GM23338 (cell line): Measurements from ENCODE around the gene SMTN. TPM values are rescaled to one million over a fixed set of nuclear protein-coding genes. Genes with fewer than 3 reads are reported as not detected.

Experiments
- ATAC-seq: fragments of 200-7000 bp; cut with Tn5 transposase; 3 replicates; pipeline ENCODE4 v1.9.1; 2020
- DNase-seq: peaks from one replicate; pipeline ENCODE4 v3.0.0-alpha.2; 2015; ENCODE audit warnings: low spot score
- H2AFZ ChIP-seq: fragments of 200-600 bp; sonication (generic); 2 replicates; pipeline ENCODE4 v1.8.0; 2016; ENCODE audit warnings: antibody characterized with exemption, mild to moderate bottlenecking, moderate library complexity
- H3F3A ChIP-seq: fragments of 200-600 bp; sonication (generic); replicated peaks from 2 replicates; pipeline ENCODE4 v1.8.0; 2017; ENCODE audit warnings: antibody characterized with exemption, mixed run types, low read depth
- H3K27ac ChIP-seq: fragments of 200-600 bp; sonication (generic); 2 replicates; pipeline ENCODE4 v1.6.1; 2016; ENCODE audit warnings: low read depth
- H3K27me3 ChIP-seq: fragments of 200-600 bp; sonication (generic); 2 replicates; pipeline ENCODE4 v1.8.0; 2016; ENCODE audit warnings: mild to moderate bottlenecking, mixed run types, moderate library complexity; ENCODE audit not compliant: insufficient read depth
- H3K36me3 ChIP-seq: fragments of 200-600 bp; sonication (generic); 2 replicates; pipeline ENCODE4 v1.8.0; 2016; ENCODE audit warnings: mild to moderate bottlenecking; ENCODE audit not compliant: insufficient read depth
- H3K4me1 ChIP-seq: fragments of 200-600 bp; sonication (generic); 2 replicates; pipeline ENCODE4 v1.8.0; 2016; ENCODE audit warnings: mild to moderate bottlenecking, moderate library complexity; ENCODE audit not compliant: insufficient read depth
- H3K4me2 ChIP-seq: fragments of 200-600 bp; sonication (generic); 2 replicates; pipeline ENCODE4 v1.7.1; 2017; ENCODE audit warnings: mixed run types
- H3K4me3 ChIP-seq: fragments of 200-600 bp; sonication (generic); 2 replicates; pipeline ENCODE4 v1.6.1; 2016; ENCODE audit warnings: mixed run types
- H3K79me2 ChIP-seq: fragments of 200-600 bp; sonication (generic); replicated peaks from 2 replicates; pipeline ENCODE4 v1.8.0; 2017; ENCODE audit warnings: mild to moderate bottlenecking; ENCODE audit not compliant: insufficient read depth
- H3K9me2 ChIP-seq: fragments of 200-600 bp; sonication (generic); 2 replicates; pipeline ENCODE4 v1.8.0; 2017; ENCODE audit not compliant: insufficient read depth
- H4K20me1 ChIP-seq: fragments of 200-600 bp; sonication (generic); replicated peaks from 2 replicates; pipeline ENCODE4 v1.8.0; 2017; ENCODE audit warnings: mild to moderate bottlenecking; ENCODE audit not compliant: insufficient read depth
- H3K27ac Mint-ChIP-seq: 2 replicates; pipeline ENCODE4 v1.8.0; 2020; ENCODE audit warnings: inconsistent platforms, mild to moderate bottlenecking, moderate library complexity, mixed read lengths
- H3K27me3 Mint-ChIP-seq: 3 replicates; pipeline ENCODE4 v1.8.0; 2022; ENCODE audit warnings: low read depth, mild to moderate bottlenecking, moderate library complexity, mixed read lengths, inconsistent platforms; ENCODE audit not compliant: insufficient read depth, poor library complexity
- H3K36me3 Mint-ChIP-seq: 3 replicates; pipeline ENCODE4 v1.8.0; 2021; ENCODE audit warnings: low read depth, mild to moderate bottlenecking, inconsistent platforms, moderate library complexity, mixed read lengths
- H3K4me1 Mint-ChIP-seq: 3 replicates; pipeline ENCODE4 v1.8.0; 2020; ENCODE audit warnings: mild to moderate bottlenecking, inconsistent platforms, mixed read lengths
- H3K4me3 Mint-ChIP-seq: 3 replicates; pipeline ENCODE4 v1.8.0; 2021; ENCODE audit warnings: moderate library complexity, mild to moderate bottlenecking, inconsistent platforms, mixed read lengths
- H3K9me3 Mint-ChIP-seq: 3 replicates; pipeline ENCODE4 v1.8.0; 2020; ENCODE audit warnings: moderate library complexity, mild to moderate bottlenecking, inconsistent platforms, mixed read lengths
- CREB1 ChIP-seq: fragments of 250-450 bp; sonication (Bioruptor Pico); IDR thresholded peaks from 2 replicates; pipeline ENCODE4 v1.5.0; 2020; ENCODE audit warnings: low read depth, mild to moderate bottlenecking, moderate library complexity
- CTCF ChIP-seq, 2 experiments: fragments of 200-600 bp in 1 of 2; sonication (generic) in 1 of 2; conservative IDR thresholded peaks; 2 replicates each; pipeline versions ENCODE4 v1.5.1 to v1.6.1; 2016 to 2017; ENCODE audit warnings: antibody characterized with exemption in 2 of 2, low read depth in 2 of 2, mild to moderate bottlenecking in 2 of 2, moderate library complexity in 1 of 2
- ETS1 ChIP-seq: IDR thresholded peaks from 2 replicates; pipeline ENCODE4 v1.6.1; 2016; ENCODE audit warnings: antibody characterized with exemption
- EZH2 ChIP-seq: fragments of 200-600 bp; sonication (generic); IDR thresholded peaks from one replicate; pipeline ENCODE4 v1.8.0; 2017; ENCODE audit warnings: antibody characterized with exemption, mild to moderate bottlenecking, low read depth; ENCODE audit not compliant: unreplicated experiment
- EZH2phosphoT487 ChIP-seq: fragments of 200-600 bp; sonication (generic); IDR thresholded peaks from one replicate; pipeline ENCODE4 v1.8.1; 2018; ENCODE audit warnings: antibody characterized with exemption; ENCODE audit not compliant: unreplicated experiment
- JUNB ChIP-seq: IDR thresholded peaks from one replicate; pipeline ENCODE4 v1.6.1; 2016; ENCODE audit warnings: antibody characterized with exemption; ENCODE audit not compliant: unreplicated experiment
- REST ChIP-seq: IDR thresholded peaks from one replicate; pipeline ENCODE4 v1.6.1; 2018; ENCODE audit warnings: antibody characterized with exemption; ENCODE audit not compliant: unreplicated experiment
- STAT1 ChIP-seq: IDR thresholded peaks from one replicate; pipeline ENCODE4 v1.6.1; 2016; ENCODE audit warnings: antibody characterized with exemption; ENCODE audit not compliant: unreplicated experiment
- ZNF114 ChIP-seq: fragments of 250-450 bp; sonication (Bioruptor Pico); IDR thresholded peaks from 2 replicates; pipeline ENCODE4 v1.5.0; 2020; ENCODE audit warnings: mild to moderate bottlenecking, moderate library complexity
- ZNF462 ChIP-seq: fragments of 250-450 bp; sonication (Bioruptor Pico); IDR thresholded peaks from 2 replicates; pipeline ENCODE4 v1.5.0; 2020; ENCODE audit warnings: mild to moderate bottlenecking, moderate library complexity
- polyA plus RNA-seq: library from polyadenylated mRNA; unstranded; fragments of >200 nt; fragmentation: Nextera tagmentation; extraction: Ambion mirVana; gene quantifications from 2 replicates; pipeline ENCODE4 v1.2.1, GENCODE V29; 2016
- total RNA-seq: library from RNA; depleted of rRNA; stranded (reverse); fragments of >200 nt; shearing (Covaris generic); gene quantifications from 2 replicates; pipeline ENCODE4 v1.2.3, GENCODE V29; 2014

SMTN gene
- total and polyA plus RNA-seq, 2 experiments from 2014 or later: 27.4 to 32.2 TPM

DNA sequence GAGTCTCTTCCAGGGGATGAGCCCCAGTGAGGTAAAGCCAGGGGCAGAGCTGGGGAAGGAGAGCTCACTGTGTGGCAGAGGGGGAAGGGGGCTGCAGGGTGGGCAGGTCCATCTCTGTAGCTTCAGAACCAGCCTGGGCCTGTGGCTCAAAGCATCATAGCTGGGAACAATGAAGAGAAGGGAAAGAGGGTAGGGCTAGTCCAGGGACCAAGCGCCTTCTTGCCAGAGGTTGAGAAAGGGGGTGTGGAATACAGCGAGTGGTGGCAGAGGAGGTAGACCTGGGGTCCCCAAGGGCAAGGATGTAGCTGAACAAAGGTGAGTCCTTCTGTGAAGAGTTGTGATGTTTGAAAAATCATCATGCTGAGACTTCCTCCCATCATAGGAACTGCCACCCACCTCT is 60.4 kb downstream of the SMTN start (continued):
- TF ChIP-seq REST (no peak), EZH2phosphoT487 (no peak), CTCF (conservative IDR thresholded peaks at IDR 0.05; ENCODE audit: low read depth in 2 of 2) (no peak), ETS1 (no peak), ZNF114 (CRISPR knock-in tag) (no peak), STAT1 (no peak), JUNB (no peak), EZH2 (no peak), CREB1 (CRISPR knock-in tag) (no peak)

GRCh38 chr22:31142285-31142684 is 61.2 kb downstream of the SMTN start:
- peaks cover 2% of the 10 kb centered on the region; the same call in 2 of the 3 replicates for H3K36me3 Mint-ChIP-seq
- H3F3A ChIP-seq: no peaks in the 10 kb centered on the region
- no peak overlapping the region for H3K4me2 ChIP-seq
- no peaks in the 10 kb centered on the region for H3K9me2 ChIP-seq
- H3K4me3 Mint-ChIP-seq: no peak overlapping the region
- peaks cover 6% of the 10 kb centered on the region; the same call in 1 of the 2 replicates for H4K20me1 ChIP-seq
- no peak overlapping the region for H2AFZ ChIP-seq
- H3K27ac Mint-ChIP-seq: no peak overlapping the region
- H3K27ac ChIP-seq: no peak overlapping the region
- H3K27me3 ChIP-seq: no peaks in the 10 kb centered on the region
- peaks cover 21% of the 10 kb centered on the region for H3K4me1 ChIP-seq
- H3K79me2 ChIP-seq: peaks cover 25% of the 10 kb centered on the region
- peaks cover 14% of the 10 kb centered on the region for H3K27me3 Mint-ChIP-seq
- no peak overlapping the region for H3K4me3 ChIP-seq
- no peak for ATAC-seq
- H3K4me1 Mint-ChIP-seq: peaks cover 16% of the 10 kb centered on the region
- no peak for DNase-seq
- no peaks in the 10 kb centered on the region for H3K36me3 ChIP-seq
- peaks cover 23% of the 10 kb centered on the region for H3K9me3 Mint-ChIP-seq
- TF ChIP-seq ZNF462 (no peak), CTCF (conservative IDR thresholded peaks at IDR 0.05; ENCODE audit: low read depth in 2 of 2) (no peak)
